C4-2B (cell line): Measurements from ENCODE around the gene PCDHA8.

Experiments used
- ZFX ChIP-seq: fragments of 450-650 bp; IDR thresholded peaks from 2 replicates; pipeline ENCODE4 v1.6.1; 2017
- TF ChIP-seq, protein P1 (sequence below): fragments of 450-650 bp; conservative IDR thresholded peaks from 2 replicates; pipeline ENCODE4 v1.5.1; 2017; ENCODE audit warnings: mild to moderate bottlenecking

DNA sequence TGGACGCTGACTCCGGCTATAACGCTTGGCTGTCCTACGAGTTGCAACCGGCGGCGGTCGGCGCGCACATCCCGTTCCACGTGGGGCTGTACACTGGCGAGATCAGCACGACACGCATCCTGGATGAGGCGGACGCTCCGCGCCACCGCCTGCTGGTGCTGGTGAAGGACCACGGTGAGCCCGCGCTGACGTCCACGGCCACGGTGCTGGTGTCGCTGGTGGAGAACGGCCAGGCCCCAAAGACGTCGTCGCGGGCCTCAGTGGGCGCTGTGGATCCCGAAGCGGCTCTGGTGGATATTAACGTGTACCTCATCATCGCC, 36.2 kb downstream of the PCDHA8 start:
- TF ChIP-seq, protein P1, sequence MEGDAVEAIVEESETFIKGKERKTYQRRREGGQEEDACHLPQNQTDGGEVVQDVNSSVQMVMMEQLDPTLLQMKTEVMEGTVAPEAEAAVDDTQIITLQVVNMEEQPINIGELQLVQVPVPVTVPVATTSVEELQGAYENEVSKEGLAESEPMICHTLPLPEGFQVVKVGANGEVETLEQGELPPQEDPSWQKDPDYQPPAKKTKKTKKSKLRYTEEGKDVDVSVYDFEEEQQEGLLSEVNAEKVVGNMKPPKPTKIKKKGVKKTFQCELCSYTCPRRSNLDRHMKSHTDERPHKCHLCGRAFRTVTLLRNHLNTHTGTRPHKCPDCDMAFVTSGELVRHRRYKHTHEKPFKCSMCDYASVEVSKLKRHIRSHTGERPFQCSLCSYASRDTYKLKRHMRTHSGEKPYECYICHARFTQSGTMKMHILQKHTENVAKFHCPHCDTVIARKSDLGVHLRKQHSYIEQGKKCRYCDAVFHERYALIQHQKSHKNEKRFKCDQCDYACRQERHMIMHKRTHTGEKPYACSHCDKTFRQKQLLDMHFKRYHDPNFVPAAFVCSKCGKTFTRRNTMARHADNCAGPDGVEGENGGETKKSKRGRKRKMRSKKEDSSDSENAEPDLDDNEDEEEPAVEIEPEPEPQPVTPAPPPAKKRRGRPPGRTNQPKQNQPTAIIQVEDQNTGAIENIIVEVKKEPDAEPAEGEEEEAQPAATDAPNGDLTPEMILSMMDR = no peak
- TF ChIP-seq ZFX = no peak
